Gastroesophageal sphincter (tissue), 3 donors: ENCODE measurements around the gene KCTD17.

Source experiments
- CTCF ChIP-seq, 4 experiments: fragments of 200-600 bp in 2 of 4; fragments of 450-650 bp in 2 of 4; sonication (generic) in 1 of 4; IDR thresholded peaks; one replicate each; pipeline ENCODE4 v1.5.1; 2017 to 2019; ENCODE audit warnings: antibody characterized with exemption in 4 of 4, mild to moderate bottlenecking in 2 of 4, moderate library complexity in 2 of 4
- POLR2AphosphoS5 ChIP-seq: sonication (generic); formaldehyde crosslinking; IDR thresholded peaks from one replicate; pipeline ENCODE4 v1.6.1; 2017; ENCODE audit warnings: antibody characterized with exemption

- TF ChIP-seq CTCF (IDR thresholded peaks at IDR 0.05), result no peak
- no peak for TF ChIP-seq POLR2AphosphoS5
Observed at GRCh38 chr22:37025500-37026070, 26.0 kb upstream of the KCTD17 start.
